Limb (tissue), 2 donors: Measurements from ENCODE around the gene MFSD2A.
A peak's percentile ranks its signal among the peaks of the same experiment; 100 is the strongest.
"Not testable (repeated sequence)": the region's sequence is repeated elsewhere in the genome, so short reads cannot be mapped to it uniquely, and the experiment has no call there.

Experiments
- DNase-seq, 2 donors: peaks; one replicate each; pipeline ENCODE4 v3.0.0-alpha.2; 2016; ENCODE audit errors: extremely low spot score in 2 of 2

MFSD2A gene

GRCh38 chr1:39940980-39941871 is 13.7 kb upstream of the MFSD2A start:
- DNase-seq, result no peak

- DNase-seq, result no peak
Observed at GRCh38 chr1:39943471-39944290, 11.3 kb upstream of the MFSD2A start.

- DNase-seq, result no peak
Observed at GRCh38 chr1:39944410-39945112, 10.4 kb upstream of the MFSD2A start.

GRCh38 chr1:39946216-39946615 is 8.7 kb upstream of the MFSD2A start:
- no peak for DNase-seq

- DNase-seq, result no peak
Observed at GRCh38 chr1:39947260-39947659, 7.7 kb upstream of the MFSD2A start.

GRCh38 chr1:39949891-39950290 is 5.1 kb upstream of the MFSD2A start:
- DNase-seq, result no peak

GRCh38 chr1:39951926-39952325 is 3.0 kb upstream of the MFSD2A start:
- no peak for DNase-seq

GRCh38 chr1:39952359-39953110 is 2.4 kb upstream of the MFSD2A start:
- DNase-seq, result peak in 1 of 2 donors; percentile 10

- DNase-seq, result no peak
Observed at GRCh38 chr1:39954324-39954869, 548 bp upstream of the MFSD2A start.

GRCh38 chr1:39955547-39956539 is 898 bp downstream of the MFSD2A start:
- DNase-seq, result peak in 1 of 2 donors; percentile 47

- peak in 1 of 2 donors; percentile 44 for DNase-seq
Observed at GRCh38 chr1:39957299-39958015, 2.5 kb downstream of the MFSD2A start.

- DNase-seq, result no peak
Observed at GRCh38 chr1:39958403-39959200, 3.7 kb downstream of the MFSD2A start.

GRCh38 chr1:39959651-39960333 is 4.8 kb downstream of the MFSD2A start:
- DNase-seq, result no peak

- peak in 1 of 2 donors; percentile 60 for DNase-seq
Observed at GRCh38 chr1:39960431-39960958, 5.5 kb downstream of the MFSD2A start.

GRCh38 chr1:39962450-39962825 is 7.5 kb downstream of the MFSD2A start:
- no peak for DNase-seq

GRCh38 chr1:39962964-39963363 is 8.0 kb downstream of the MFSD2A start:
- DNase-seq, result not testable (repeated sequence)

- no peak for DNase-seq
Observed at GRCh38 chr1:39964552-39964951, 9.6 kb downstream of the MFSD2A start.
